Caki2 (cell line): ENCODE measurements around the gene CHD6. TPM values are rescaled to one million over a fixed set of nuclear protein-coding genes. Genes with fewer than 3 reads are reported as not detected.
A peak's percentile ranks its signal among the peaks of the same experiment; 100 is the strongest.

Experiments used
- DNase-seq: peaks from one replicate; pipeline ENCODE4 v3.0.0-alpha.2; 2015; ENCODE audit warnings: low read depth
- in situ Hi-C: cut with HindIII; loops from 2 replicates; pipeline ENCODE4 v1.10.0; 2016; ENCODE audit warnings: low sequenced_read_pairs, low pct_unique_long_range_greater_than_20kb, mixed read lengths
- total RNA-seq: library from RNA; depleted of rRNA; stranded (reverse); fragments of >200 nt; shearing (Covaris generic); gene quantifications from 2 replicates; pipeline ENCODE4 v1.2.3, GENCODE V29; 2014; ENCODE audit warnings: low replicate concordance; rRNA removed

The CHD6 gene
- 8.1 and 32.8 TPM in 2 replicates for total RNA-seq

DNA sequence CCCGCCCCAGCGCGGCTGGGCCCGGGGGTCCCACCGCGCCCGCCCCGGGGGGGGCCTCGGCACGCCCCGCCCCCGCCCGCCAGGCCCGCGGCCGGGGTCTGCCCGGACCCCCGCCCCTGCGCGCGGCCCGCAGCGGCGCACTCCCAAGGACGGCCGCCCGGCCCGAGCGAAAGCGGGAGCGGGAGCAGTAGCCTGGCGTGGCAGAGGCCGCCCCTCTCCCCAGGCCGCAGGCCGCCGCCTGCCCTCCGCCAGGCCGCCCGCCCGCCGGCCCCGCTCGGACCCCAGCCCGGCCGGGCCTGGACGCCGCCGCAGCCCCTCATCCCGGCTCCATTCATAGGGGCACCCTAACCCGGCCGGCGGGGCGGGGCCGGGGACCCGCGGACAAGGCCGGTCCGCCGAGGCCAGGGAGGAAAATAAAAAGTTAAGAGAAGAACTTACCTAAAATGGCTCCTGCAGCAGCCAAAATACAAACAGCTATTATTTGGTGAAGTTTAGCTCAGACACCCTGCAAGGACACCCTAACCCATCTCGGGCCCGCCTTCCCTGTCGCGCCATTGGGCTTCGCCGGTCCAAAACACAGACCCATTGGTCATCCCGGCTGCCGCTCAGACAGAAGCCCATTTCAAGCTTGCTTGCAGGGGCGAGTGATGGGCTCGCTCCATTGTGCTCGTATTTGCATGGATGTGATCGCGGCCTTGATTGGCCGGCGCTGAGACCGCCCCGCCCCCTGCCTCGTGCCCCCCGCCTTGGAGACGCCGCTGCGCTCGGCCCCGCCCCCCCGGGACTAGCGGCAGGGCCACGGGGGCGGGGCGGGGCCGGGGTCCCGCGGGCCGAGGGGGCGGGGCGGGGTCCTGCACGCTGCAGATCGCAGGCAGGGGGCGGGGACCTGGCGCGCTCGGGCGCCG lies at the start of gene CHD6:
Gene CHD6, minus strand, starts transcription at position 476 of the 905 bp plus-strand sequence. CDS start 67,040 bp downstream, outside the sequence.
- in situ Hi-C loops = no loop called here

DNA sequence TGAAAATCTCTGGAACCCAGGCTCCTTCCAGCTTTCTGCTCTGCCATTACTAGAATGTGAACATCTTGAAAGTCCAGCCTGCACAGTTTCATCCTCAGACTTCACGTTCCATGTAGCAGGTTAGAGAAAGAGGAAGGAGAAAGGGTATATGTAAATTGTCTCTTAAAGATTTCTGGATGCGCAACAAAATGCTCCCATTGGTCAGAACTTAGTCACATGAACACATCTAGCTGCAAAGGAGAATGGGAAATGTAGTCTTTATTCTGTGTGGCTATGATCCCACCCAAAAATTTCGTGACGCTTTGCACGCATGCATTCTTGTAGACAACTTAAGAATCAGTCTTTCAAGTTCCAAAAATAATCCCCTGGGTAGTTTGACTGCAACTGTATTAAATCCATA lies 46.4 kb upstream of the CHD6 start:
- DNase-seq = peak; percentile 14

More for the DNA sequence above, at the start of gene CHD6:
- peak; percentile 98 for DNase-seq

GRCh38 chr20:41657655-41658054 lies 39.5 kb upstream of the CHD6 start:
- no peak for DNase-seq
- in situ Hi-C loops = no loop called here

More for the DNA sequence above, 46.4 kb upstream of the CHD6 start:
- in situ Hi-C loops = no loop called here

DNA sequence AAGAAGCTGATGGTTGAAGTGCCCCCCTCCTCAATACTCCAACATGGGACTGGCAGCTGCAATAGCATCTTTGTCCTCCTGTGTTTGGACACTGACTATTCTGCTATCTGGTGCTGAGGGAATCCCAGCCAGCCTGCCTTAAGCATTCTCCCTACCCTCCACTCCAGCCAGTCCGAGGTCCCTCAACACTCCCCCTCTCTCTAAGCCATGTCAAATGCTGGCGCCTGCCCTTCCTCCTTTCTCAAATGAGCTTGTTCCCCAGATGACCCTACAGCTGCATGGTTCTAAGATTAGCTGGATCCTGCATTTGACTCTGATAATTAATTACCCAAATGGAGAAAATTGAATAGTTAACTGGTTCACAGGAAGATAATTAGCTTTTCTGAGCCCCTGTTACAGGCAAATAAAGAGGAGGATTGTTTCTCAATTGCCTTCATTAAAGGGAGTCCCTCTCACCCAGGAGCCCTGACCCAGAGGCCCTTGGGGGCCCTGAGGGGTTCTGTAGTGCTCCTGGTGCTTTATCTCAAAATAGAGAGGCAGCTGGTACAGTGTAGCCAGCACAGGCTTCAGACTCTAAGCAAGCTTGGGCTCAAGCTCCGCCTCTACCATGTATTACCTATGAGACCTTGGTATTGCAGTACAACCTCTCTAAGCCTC lies 37.9 kb upstream of the CHD6 start:
- in situ Hi-C loops = no loop called here
- no peak for DNase-seq

DNA sequence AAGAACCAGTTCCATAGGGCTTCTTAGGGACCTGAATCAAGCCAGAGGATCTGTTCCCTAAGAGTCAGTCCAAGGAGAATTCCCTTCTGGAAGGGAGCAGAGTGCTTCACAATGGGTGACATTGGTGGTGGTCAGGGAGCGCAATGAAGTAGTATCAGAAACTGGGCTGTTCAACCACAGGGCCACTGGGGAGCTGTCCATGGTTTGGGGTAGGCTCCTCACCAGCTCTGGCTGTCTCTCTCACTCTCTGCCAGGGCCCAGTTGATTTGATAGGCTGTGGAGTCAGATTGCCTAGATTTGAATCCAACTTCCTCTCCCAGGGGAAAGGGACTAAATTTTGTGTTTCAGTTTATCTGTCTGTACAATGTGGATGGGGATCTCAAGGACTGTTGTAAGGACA lies 36.7 kb upstream of the CHD6 start:
- in situ Hi-C loops = no loop called here
- DNase-seq = no peak

- DNase-seq = no peak
- in situ Hi-C loops = no loop called here
These were observed 36.1 kb upstream of the CHD6 start for GRCh38 chr20:41654292-41654691.

- in situ Hi-C loops = no loop called here
- no peak for DNase-seq
These were observed 32.2 kb upstream of the CHD6 start for GRCh38 chr20:41650231-41650948.

GRCh38 chr20:41649489-41649888 lies 31.3 kb upstream of the CHD6 start:
- no peak for DNase-seq
- in situ Hi-C loops = no loop called here

DNA sequence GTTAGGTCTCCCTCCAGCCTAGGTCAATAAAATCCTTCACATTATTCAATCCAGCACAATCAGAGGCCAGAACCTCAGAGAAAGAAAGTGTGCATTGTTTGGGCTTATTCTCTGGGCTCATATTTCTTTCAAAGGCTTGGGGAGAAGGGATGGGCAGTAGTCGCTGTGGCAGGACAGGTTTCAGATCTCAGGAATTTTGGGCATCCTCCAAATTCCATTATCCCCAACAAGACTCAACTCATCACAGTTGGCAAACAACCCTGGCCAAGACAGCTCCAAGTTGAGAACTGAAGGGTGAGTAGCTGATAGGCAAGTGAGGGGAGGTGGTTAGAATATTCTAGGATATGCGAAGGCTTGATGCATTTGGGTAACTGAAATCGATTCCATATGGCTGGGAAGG lies 27.2 kb upstream of the CHD6 start:
- in situ Hi-C loops = no loop called here
- no peak for DNase-seq

GRCh38 chr20:41643504-41643938 lies 25.3 kb upstream of the CHD6 start:
- DNase-seq = peak; percentile 78
- in situ Hi-C loops = no loop called here

GRCh38 chr20:41639630-41640029 lies 21.5 kb upstream of the CHD6 start:
- no peak for DNase-seq
- in situ Hi-C loops = no loop called here

DNA sequence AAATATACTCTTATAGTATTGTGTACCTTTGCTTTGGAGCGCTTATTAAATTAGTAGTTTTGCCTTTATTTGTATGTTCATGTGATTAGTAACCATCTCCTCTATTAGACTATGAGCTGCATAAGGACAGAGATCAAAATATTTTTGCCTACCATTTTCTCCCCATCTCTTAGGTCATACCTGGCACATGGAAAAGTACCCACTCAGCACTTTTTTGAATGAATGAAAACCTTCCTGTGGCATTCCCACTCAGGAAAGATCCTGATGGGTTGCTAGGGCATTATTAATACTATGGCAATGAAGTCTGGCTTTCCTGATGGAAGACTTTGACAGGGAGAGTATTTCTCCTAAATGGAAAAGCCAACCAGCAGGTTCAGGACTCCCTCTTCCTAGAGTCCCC lies 20.3 kb upstream of the CHD6 start:
- no peak for DNase-seq
- in situ Hi-C loops = no loop called here

DNA sequence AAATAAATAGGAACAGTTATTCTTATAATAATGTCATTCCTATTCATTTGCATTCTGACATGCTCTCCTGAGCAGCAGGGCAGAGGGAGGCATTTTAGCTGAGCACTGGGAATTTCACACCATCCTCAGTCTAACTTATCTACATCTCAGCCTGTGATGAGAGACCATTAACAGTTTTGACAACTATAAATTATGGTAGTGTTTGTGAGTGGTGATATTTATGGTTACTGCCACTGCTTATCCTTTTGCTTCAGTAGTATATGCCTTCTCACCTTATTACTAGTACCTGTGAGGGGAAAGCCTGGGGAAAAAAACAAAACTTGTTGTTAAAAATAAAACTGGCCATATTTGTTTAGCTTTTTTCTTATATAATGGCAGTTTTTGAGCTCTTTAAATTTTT lies 17.0 kb upstream of the CHD6 start:
- in situ Hi-C loops = no loop called here

DNA sequence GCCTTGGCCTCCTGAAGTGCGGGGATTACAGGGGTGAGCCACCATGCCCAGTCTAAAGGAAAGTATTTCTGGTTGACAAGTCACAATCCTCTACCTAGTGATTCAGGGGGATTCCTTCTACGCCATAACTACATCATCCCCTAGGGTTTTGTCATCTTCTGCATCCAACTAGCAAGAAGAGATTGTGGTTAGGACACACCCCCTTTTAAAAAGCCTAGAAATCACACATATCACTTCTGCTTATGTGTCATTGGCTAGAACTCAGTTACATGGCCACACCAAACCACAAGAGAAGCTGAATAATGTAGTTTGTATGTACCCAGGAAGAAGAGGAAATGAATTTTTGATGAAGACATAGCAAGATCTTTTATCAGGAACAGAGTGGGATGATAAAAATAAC lies 14.7 kb upstream of the CHD6 start:
- DNase-seq = no peak
- in situ Hi-C loops = no loop called here

More for the DNA sequence above, 17.0 kb upstream of the CHD6 start:
- DNase-seq = no peak

DNA sequence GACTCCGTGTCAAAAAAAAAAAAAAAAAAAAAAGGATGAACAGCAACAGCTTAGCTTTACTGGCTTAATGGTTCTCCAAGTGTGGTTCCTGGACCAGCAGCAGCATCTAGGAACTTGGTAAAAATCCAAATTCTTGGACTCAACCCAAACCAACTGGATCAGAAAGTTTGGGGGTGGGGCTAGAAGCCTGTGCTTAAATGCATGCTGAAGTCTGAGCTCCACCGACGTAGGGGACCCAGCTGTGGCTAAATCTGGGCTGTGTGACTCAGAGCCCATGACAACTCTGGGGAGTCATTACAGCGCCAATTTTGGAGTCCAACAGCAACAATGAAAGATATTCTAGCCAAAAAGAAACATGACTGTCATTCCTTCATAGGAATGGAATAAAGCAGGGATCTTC lies 13.6 kb upstream of the CHD6 start:
- DNase-seq = no peak
- in situ Hi-C loops = no loop called here

DNA sequence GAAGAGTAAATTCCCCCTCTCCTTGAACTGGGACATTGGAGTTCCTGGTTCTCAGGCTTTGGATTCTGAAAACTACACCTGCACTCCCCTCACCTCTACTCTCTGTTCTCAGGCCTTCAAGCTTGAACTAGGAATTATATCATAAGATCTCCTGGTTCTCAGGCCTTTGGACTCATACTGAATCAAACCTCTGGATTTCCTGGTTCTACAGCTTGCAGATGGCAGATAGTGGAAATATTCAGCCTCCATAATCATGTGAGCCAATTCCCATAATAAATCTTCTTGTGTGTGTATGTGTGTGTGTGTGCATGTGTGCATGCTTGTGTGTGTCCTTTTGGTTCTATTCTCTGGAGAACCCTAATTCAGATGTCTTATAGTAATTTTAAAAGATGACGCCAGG lies 12.7 kb upstream of the CHD6 start:
- DNase-seq = no peak
- in situ Hi-C loops = no loop called here

- in situ Hi-C loops = no loop called here
- no peak for DNase-seq
These were observed 9.6 kb upstream of the CHD6 start for GRCh38 chr20:41627611-41628244.

DNA sequence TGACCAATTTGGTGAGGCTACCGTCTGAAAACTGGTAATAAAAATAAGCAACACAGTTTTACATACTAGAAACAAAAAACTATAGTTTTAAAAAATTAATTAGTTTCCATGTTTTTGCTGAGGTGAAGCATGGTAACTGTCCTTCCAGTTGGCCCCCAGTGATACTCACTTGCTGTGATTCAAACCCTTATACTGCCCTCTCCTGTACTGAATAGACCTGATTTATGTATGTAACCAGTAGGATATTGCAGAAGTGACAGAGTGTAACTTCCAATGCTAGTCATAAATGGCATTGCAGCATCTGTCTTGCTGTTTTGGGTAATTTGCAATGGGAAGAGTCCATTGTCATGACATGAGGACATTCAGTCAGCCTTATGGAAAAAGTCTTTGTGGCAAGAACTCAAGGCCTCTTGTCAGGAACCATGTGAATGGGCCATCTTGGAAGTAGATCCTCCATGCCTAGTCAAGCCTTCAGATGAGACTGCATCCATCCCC lies 8.9 kb upstream of the CHD6 start:
- in situ Hi-C loops = no loop called here

More for the DNA sequence above, 8.9 kb upstream of the CHD6 start:
- no peak for DNase-seq
